Lower leg skin (tissue), 3 donors: Measurements from ENCODE around the gene DNAH7.

Experiments used
- POLR2A ChIP-seq, 2 donors: fragments of 450-650 bp; IDR thresholded peaks; one replicate each; pipeline ENCODE4 v1.6.1; 2016 to 2017; ENCODE audit warnings: antibody characterized with exemption in 2 of 2, mild to moderate bottlenecking in 1 of 2, moderate library complexity in 1 of 2
- TF ChIP-seq, protein P1 (sequence below), 3 donors: fragments of 450-650 bp; IDR thresholded peaks; one replicate each; pipeline ENCODE4 v1.5.1; 2016; ENCODE audit warnings: antibody characterized with exemption in 3 of 3, mild to moderate bottlenecking in 3 of 3, moderate library complexity in 2 of 3

DNA sequence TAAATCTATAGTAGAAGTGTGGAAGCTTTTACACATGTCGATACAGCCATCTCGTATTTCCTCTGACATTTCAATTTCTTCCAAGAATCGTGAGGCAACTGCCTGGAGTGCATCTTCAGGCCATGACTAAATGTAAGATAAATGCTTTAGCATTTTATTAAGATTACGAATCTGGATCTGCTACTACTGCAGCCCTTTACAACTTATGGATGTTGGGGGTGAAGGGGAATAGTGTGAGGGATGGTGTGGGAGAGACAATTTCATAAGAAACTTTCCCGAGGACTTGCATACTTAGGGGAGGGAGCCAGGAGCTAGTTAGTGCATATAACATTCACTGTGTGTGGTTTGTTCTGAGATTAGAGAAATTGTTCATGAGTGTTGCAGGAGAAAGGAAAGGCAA lies 206.8 kb downstream of the DNAH7 start:
- TF ChIP-seq, protein P1, sequence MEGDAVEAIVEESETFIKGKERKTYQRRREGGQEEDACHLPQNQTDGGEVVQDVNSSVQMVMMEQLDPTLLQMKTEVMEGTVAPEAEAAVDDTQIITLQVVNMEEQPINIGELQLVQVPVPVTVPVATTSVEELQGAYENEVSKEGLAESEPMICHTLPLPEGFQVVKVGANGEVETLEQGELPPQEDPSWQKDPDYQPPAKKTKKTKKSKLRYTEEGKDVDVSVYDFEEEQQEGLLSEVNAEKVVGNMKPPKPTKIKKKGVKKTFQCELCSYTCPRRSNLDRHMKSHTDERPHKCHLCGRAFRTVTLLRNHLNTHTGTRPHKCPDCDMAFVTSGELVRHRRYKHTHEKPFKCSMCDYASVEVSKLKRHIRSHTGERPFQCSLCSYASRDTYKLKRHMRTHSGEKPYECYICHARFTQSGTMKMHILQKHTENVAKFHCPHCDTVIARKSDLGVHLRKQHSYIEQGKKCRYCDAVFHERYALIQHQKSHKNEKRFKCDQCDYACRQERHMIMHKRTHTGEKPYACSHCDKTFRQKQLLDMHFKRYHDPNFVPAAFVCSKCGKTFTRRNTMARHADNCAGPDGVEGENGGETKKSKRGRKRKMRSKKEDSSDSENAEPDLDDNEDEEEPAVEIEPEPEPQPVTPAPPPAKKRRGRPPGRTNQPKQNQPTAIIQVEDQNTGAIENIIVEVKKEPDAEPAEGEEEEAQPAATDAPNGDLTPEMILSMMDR (IDR thresholded peaks at IDR 0.05): no peak
- TF ChIP-seq POLR2A (IDR thresholded peaks at IDR 0.05): no peak
